COLO668 (cell line): Measurements from ENCODE around the gene DHX57.

ENCODE experiments used
- DNase-seq: peaks from one replicate; lab custom pipeline; 2025; ENCODE audit not compliant: unreplicated experiment; lab: John Stamatoyannopoulos, UW

Gene DHX57, protein sequence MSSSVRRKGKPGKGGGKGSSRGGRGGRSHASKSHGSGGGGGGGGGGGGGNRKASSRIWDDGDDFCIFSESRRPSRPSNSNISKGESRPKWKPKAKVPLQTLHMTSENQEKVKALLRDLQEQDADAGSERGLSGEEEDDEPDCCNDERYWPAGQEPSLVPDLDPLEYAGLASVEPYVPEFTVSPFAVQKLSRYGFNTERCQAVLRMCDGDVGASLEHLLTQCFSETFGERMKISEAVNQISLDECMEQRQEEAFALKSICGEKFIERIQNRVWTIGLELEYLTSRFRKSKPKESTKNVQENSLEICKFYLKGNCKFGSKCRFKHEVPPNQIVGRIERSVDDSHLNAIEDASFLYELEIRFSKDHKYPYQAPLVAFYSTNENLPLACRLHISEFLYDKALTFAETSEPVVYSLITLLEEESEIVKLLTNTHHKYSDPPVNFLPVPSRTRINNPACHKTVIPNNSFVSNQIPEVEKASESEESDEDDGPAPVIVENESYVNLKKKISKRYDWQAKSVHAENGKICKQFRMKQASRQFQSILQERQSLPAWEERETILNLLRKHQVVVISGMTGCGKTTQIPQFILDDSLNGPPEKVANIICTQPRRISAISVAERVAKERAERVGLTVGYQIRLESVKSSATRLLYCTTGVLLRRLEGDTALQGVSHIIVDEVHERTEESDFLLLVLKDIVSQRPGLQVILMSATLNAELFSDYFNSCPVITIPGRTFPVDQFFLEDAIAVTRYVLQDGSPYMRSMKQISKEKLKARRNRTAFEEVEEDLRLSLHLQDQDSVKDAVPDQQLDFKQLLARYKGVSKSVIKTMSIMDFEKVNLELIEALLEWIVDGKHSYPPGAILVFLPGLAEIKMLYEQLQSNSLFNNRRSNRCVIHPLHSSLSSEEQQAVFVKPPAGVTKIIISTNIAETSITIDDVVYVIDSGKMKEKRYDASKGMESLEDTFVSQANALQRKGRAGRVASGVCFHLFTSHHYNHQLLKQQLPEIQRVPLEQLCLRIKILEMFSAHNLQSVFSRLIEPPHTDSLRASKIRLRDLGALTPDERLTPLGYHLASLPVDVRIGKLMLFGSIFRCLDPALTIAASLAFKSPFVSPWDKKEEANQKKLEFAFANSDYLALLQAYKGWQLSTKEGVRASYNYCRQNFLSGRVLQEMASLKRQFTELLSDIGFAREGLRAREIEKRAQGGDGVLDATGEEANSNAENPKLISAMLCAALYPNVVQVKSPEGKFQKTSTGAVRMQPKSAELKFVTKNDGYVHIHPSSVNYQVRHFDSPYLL (N-terminal part only)

GRCh38 chr2:38875576-38876367 lies at the start of gene DHX57, which contains the start of gene MORN2:
TSS of gene DHX57 (minus strand) at chr2:38875934. CDS start at chr2:38868405, 7,529 bp downstream.
TSS of gene MORN2 (plus strand) at chr2:38875976.
- DNase-seq = peak; percentile 88

DNA sequence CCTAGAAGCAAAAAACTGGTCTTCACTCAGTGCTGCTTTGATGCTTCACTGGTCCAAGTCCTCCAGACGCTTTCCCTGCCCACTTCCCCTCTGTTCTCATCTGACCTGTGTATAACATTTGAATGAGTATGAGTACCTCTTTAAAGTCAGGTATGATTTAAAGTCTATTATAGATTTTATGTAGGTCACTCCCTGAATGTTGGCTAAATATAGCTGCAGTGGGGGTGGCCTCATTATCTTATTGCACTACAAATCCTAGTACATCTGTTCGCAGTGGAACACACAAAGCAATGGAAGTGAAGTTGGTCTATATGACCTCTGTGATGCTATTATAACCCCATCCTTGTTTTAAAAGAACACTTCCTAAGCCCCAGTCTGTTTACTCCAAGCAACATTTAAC lies 47.2 kb upstream of the DHX57 start:
- DNase-seq = no peak

- no peak for DNase-seq
These were observed 46.7 kb upstream of the DHX57 start for GRCh38 chr2:38922389-38922788.

GRCh38 chr2:38912619-38913018 lies 36.9 kb upstream of the DHX57 start:
- DNase-seq = no peak

GRCh38 chr2:38911191-38911590 lies 35.5 kb upstream of the DHX57 start:
- no peak for DNase-seq

- no peak for DNase-seq
These were observed 34.1 kb upstream of the DHX57 start for GRCh38 chr2:38909872-38910271.

DNA sequence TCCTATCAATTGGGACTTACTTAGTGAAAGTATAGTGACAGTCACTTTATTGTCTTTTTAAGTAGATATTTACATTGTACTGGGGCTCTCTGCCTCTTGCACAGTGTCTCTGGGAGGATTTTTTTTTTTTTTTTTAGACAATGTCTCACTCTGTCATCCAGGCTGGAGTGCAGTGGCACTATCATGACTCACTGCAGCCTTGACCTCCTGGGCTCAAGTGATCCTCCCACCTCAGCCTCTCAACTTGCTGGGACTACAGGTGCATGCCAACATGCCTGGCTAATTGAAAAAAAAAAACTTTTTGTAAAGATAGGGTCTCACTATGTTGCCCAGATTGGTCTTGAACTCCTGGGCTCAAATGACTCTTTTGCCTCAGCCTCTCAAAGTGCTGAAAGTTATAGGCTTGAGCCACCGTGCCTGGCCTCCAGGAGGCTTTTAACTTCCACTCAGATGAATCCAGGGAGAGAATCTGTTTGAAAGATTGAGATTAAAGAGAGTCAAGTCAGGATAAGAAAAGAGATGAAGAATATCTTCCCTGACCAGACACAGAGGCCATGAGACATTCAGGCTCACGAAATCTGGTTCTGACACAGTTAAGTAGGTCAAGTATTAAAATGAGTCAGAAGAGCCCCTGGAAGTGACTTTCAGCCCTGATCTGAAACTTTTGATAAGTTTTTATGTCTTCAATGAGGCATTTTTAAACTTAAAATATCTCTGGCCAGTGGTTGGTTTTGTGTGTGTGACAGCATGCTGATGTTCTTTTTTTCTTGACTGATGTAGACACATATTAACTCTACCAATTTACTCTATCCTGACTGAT lies 32.2 kb upstream of the DHX57 start:
- no peak for DNase-seq

DNA sequence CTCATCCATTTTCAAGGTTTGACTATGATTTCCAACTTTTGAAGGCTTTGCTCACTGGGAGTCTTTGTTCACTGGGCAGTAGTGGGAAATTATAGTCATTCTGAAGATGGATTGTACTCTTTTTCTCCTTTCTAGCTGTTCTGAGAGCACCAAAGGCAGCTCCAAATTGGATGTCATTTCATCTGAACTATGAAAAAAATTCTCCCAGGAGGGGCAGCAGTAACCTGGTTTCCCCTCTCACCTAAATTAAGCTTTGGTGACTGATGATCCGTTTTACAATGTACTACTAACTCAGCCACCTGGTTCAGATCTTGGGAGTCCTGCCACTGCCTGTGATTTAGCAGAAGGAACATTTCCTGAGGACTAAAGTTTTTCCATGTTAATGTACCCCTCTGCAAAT lies 31.5 kb upstream of the DHX57 start:
- DNase-seq = no peak

DNA sequence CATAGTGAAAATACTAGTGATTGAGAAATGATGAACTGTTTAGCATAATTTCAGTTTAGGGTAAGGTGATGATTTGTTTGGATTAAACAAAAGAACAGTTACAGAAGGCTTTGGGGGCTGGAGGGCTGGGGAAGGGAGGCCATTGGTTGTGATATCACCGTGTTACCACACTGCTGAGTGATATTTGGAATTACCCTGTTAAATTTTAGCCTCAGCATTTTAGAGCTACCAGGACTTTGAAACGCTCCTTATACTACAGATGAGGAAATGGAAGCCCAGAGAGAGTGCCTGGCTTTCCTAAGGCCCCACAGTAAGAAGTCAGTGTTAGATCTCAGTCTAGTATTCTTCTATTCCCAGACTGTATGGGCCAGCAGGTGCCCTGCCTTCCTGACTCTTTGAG lies 29.5 kb upstream of the DHX57 start:
- DNase-seq = no peak

DNA sequence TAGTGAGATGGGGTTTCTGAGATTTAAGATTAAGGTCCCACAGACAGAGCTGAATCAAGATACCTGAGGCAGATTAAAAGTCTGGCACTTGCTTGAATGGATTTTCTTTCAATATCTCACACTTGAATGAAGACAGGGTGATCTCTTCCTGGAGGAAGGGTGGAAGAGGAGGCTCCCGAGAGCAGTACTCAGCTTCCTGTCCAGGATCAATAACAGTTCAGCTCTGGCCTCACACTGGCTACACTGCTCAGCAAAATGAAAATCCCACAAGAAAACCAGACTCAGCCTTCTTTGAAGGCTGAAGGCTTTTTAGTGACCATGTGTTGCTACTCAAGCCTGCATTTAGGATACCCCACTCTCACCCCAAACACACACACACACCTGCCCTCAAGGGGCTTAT lies 25.0 kb upstream of the DHX57 start:
- DNase-seq = no peak

DNA sequence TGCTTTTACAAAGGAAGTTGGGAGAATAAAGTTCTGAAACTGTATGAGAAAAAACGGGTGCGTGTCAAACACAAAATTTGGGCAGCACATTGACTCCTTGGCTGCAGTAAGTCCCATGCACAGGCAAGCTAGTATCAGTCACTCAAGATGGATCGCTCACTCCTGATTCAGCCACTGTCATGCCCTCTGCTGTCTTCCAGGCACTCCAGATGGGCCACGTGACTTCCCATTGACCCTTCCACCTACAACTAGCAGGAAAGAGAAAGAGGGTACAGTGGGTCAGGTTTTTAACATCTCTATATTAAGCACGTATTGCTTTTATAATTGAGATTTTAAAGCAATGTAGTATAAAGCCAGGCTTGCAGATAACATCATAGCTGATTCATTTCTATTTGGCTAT lies 22.5 kb upstream of the DHX57 start:
- DNase-seq = no peak

DNA sequence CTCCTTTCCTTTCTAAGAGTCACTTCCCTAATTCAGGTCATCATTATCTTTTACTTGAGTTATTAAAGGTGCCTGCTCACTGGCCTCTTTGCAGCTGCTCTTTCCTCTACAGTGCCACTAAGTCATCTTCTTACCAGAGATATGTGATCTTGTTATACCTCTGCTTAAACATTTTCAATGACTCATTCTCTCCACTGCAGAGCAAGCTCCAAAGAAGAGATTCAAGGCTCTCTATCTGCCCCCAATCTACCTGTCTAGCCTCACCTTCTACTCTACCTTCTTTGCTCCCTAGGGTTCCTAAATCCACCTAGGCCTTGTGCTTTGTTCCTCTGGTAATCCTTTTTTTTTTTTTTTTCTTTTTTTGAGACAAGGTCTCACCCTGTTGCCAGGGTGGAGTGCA lies 17.1 kb upstream of the DHX57 start:
- no peak for DNase-seq

- DNase-seq = no peak
These were observed 13.8 kb upstream of the DHX57 start, which contains the start of gene ARHGEF33 for GRCh38 chr2:38889575-38889974. TSS of gene ARHGEF33 (plus strand) at chr2:38889875. CDS start at chr2:38919448, 29,573 bp downstream.

- no peak for DNase-seq
These were observed 13.3 kb upstream of the DHX57 start for GRCh38 chr2:38889045-38889444.

DNA sequence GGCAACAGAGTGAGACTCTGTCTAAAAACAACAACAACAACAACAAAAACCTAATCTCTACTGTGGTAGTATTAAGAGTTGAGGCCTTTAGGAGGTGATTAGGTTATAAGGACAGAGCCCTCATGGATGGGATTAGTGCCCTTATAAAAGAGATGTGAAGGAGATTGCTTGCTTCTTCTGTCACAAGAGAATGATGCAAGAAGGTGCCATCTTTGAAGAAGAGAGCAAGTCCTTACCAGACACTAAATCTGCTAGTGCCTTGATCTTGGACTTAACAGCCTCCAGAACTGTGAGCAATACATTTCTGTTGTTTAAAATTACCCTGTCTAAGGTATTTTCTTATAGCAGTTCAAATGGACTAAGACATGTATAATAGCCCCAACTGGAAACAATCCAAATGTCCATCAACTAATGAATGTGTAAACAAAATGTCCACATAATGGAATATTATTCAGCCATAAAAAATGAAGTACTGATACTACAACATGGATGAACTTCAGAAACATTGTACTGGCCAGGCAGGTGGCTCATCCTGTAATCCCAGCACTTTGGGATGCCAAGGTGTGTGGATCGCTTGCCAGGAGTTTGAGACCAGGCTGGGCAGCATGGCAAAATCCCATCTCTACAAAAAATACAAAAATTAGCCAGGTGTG lies 12.3 kb upstream of the DHX57 start:
- DNase-seq = no peak

DNA sequence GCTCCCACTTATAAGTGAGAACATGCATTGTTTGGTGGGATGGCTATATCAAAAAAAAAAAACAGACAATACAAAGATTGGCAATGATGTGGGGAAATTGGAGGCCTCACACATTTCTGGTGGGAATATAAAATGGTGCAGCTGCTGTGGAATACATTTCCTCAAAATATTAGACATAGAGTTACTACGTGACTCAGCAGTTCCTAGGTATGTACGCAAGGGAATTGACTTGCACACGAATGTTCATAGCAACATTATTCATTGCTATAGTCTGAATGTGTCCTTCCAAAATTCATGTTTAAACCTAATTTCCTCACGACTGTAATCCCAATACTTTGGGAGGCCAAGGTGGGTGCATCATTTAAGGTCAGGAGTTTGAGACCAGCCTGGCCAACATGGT lies 11.6 kb upstream of the DHX57 start:
- DNase-seq = no peak

DNA sequence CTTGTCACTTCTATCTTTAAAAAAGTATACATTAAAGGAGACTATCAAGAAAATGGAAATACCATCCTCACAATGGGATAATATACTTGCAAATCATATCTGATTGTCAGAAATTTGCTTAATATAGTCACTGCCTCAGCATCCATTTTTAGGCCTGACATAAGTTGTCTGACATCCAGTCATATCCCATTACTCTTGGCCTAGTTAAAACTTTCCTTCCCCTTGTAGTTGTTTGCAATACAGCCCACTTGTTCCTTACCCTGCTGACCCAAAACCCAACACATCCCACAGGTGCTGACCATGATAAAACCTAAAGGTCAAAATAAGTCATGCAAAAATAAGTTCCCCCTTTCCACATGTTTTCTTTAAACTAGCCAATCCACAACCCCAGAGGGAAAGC lies 10.3 kb upstream of the DHX57 start:
- no peak for DNase-seq

- DNase-seq = no peak
These were observed 673 bp upstream of the DHX57 start for GRCh38 chr2:38876407-38876806.

DNA sequence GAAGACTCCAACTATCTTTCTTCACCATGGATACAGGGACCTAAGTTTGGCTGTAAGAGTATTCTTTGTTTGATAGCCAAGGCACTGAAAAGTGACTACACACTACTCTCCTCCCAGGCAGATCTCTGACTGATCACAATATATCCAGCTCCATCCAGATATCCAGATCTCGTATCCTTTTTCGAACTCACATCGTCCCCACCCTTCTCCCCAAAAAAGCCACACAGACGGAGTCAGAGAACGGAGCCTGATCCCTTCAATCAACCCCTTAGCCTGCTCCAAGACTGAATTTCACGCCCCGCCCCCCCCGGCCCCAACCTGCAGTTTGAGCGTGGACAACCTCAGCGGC lies 533 bp downstream of the DHX57 start:
- DNase-seq = no peak
